A549 treated with dexamethasone at 1 μM for 4 hours (cell line): Measurements from ENCODE around the gene CEMIP2. TPM values are rescaled to one million over a fixed set of nuclear protein-coding genes. Genes with fewer than 3 reads are reported as not detected.

Experiments used
- total RNA-seq: library from RNA; stranded (reverse); fragments of 200-300 nt; extraction: Qiagen RNA extraction; gene quantifications from 5 replicates; pipeline ENCODE4 v1.2.3, GENCODE V29; 2022

The CEMIP2 gene
- total RNA-seq: 80.2 to 91.0 TPM (median 81.3 TPM) in 5 replicates

DNA sequence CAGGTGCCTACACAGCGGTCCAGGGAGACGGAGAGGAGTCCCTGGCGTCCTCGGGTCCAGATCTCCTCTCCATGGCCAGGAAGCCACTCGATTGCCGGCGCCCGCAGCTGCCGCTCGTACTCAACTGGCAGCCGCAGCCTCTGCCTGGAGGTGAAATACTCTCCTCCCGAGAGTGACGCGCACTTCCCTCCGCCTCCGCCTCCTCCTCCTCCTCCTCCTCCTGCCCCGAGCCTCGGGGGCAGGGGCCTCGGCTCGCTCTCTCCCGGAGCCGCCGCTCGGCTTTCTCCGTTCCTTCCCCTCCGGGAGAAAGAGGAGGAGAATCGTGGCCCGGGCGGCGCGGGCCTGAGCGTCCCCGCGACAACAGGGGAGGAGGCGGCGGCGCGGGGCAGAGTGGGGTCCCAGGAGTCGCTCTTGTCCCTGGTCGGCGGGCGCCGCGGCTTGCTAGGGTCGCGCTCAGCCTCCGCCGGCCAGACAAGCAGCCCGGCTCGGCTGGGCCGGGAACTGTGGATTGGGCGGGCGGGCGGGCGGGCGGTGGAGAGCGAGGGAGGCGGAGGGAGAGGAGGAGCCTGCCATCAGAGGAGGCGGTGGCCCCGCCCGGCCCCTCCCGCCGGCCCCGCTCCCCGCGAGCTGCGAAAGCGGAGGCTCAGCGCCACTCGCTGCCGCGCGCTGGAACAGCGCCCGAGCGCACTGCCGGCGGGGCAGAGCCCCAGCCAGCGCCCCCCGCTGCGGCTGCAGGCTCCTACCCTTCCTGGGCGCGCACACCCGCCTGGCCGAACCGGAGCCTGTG, at the start of gene CEMIP2:
Gene CEMIP2 (minus strand): TSS at position 126 of the 787 bp plus-strand sequence. CDS start 18,140 bp downstream, outside the sequence.

Other genes with a start within 250 kb of the CEMIP2 start
- gene ABHD17B, start 142.7 kb upstream of the CEMIP2 start, total RNA-seq: 12.1 to 17.9 TPM (median 17.1 TPM) in 5 replicates
- 13.2 to 16.7 TPM (median 13.7 TPM) in 5 replicates for gene C9orf85, start 143.1 kb upstream of the CEMIP2 start, total RNA-seq